GM13977 (cell line): ENCODE results near the gene SINHCAF.

Source experiments
- DNase-seq: peaks from one replicate; pipeline ENCODE4 v3.0.0; 2012; ENCODE audit warnings: low spot score
- CTCF ChIP-seq: IDR thresholded peaks from 2 replicates; pipeline ENCODE4 v1.5.1; 2012; ENCODE audit warnings: mild to moderate bottlenecking, control low read depth; ENCODE audit not compliant: insufficient read depth; ENCODE audit errors: extremely low read depth, missing control alignments
- in situ Hi-C: fragments of 300-500 bp; cut with MboI; formaldehyde crosslinking; loops from one replicate; pipeline ENCODE4 v1.12.0; 2022; ENCODE audit warnings: low sequenced_read_pairs, low pct_unique_long_range_greater_than_20kb, mixed read lengths, inconsistent platforms; ENCODE audit not compliant: unreplicated experiment

The SINHCAF gene

DNA sequence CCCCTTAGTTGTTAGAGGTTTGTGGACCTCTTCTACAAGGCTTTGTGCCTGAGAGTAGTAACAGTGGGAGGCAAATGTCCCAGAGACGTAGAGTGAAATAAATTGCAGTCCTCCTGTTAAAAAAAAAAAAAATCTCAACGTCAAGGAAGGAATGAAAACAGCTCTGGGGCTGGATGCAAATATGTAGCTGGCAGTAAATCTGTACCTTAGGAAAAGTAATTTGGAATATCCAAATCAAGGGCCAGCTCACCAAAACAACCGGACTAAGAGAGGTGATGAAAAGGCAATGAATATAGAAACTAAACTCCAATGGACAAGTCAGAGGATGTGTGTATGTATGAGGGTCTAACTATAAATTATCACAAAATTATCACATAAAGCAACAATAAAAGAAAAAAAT is 27.0 kb downstream of the SINHCAF start:
- in situ Hi-C loops: no loop called here
- no peak for TF ChIP-seq CTCF
- no peak for DNase-seq

GRCh38 chr12:31298515-31298910 is 27.4 kb downstream of the SINHCAF start:
- no peak for TF ChIP-seq CTCF
- DNase-seq: no peak
- in situ Hi-C loops: no loop called here

DNA sequence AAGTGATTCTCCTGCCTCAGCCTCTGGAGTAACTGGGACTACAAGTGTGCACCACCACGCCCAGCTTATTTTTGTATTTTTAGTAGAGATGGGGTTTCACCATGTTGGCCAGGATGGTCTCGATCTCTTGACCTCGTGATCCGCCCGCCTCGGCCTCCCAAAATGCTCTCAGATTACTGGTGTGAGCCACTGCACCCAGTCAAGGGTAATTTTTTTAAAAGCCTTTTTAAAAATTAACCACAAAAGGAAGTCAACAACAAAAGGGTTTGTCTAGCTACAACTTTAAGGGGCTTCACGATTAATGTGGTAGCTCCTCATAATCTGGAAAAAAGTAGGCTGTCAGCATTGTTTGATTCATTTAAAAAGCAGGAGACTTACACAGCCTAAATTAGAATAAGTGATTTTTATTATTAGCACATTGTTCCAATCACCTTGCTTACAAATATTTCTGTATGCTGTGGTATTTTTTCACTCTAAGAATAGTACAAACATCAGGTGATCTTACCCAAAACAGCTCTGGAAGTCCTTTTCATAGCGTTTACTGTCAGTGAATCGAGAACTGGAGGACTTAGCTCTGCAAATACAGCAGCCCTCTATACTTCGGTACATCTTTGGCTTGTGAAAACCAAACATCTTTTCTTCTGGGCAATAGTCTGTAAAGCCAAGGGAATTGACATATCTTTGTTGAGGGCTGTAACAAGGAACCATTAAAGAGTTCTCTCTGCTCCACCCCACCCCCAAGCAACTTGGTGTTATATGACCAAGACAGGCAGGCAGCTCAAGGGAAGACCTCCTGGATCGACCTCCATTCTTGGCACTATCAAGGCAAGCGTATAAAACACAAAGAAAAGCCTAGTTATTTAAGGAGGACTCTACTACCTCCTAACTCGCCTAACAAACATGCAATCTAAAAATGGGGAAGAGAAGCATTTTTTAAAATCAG is 28.1 kb downstream of the SINHCAF start:
- peak; percentile 22 for DNase-seq
- in situ Hi-C loops: no loop called here
- TF ChIP-seq CTCF: no peak

- in situ Hi-C loops: no loop called here
- no peak for TF ChIP-seq CTCF
- DNase-seq: no peak
Measured at GRCh38 chr12:31289441-31289840, 36.5 kb downstream of the SINHCAF start.

DNA sequence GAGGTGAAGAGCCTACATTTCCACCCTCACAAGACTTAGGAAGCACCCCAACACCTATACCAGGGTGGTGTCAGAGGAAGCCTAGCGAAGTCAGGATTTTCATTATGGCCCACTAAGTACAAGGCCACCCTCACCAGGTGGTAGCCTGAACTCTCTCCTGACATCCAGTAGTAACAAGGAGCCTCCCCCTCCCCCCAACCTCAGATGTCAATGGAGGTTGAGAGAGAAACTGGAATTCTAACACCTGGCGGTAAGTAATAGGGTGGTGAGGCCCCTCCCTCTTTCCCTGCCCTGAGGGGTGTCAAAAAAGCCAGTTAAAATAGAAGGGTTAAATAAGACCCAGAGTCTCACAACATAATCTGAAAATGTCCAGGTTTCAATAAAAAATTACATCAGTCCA is 37.6 kb downstream of the SINHCAF start:
- no peak for TF ChIP-seq CTCF
- no peak for DNase-seq
- in situ Hi-C loops: no loop called here

GRCh38 chr12:31280183-31280582 is 45.8 kb downstream of the SINHCAF start:
- TF ChIP-seq CTCF: no peak
- DNase-seq: no peak
- in situ Hi-C loops: no loop called here
